Osteocyte (in vitro differentiated cells): Measurements from ENCODE around the gene CCSER2. TPM values are rescaled to one million over a fixed set of nuclear protein-coding genes. Genes with fewer than 3 reads are reported as not detected.

ENCODE experiments used
- DNase-seq: peaks from one replicate; pipeline ENCODE4 v3.0.0; 2021; ENCODE audit warnings: mixed read lengths; ENCODE audit not compliant: unreplicated experiment; ENCODE audit errors: extremely low spot score
- H3K27ac Mint-ChIP-seq: one replicate; pipeline ENCODE4 v1.8.0; 2021; ENCODE audit warnings: mild to moderate bottlenecking, mixed read lengths; ENCODE audit not compliant: unreplicated experiment
- H3K27me3 Mint-ChIP-seq: one replicate; pipeline ENCODE4 v1.8.0; 2021; ENCODE audit warnings: mixed read lengths; ENCODE audit not compliant: unreplicated experiment
- H3K36me3 Mint-ChIP-seq: one replicate; pipeline ENCODE4 v1.8.0; 2021; ENCODE audit warnings: mixed read lengths; ENCODE audit not compliant: unreplicated experiment
- H3K4me1 Mint-ChIP-seq: one replicate; pipeline ENCODE4 v1.8.0; 2021; ENCODE audit warnings: mixed read lengths; ENCODE audit not compliant: unreplicated experiment
- H3K4me3 Mint-ChIP-seq: one replicate; pipeline ENCODE4 v1.8.0; 2021; ENCODE audit warnings: mild to moderate bottlenecking, moderate library complexity, mixed read lengths; ENCODE audit not compliant: unreplicated experiment
- H3K9me3 Mint-ChIP-seq: one replicate; pipeline ENCODE4 v1.8.0; 2021; ENCODE audit warnings: mixed read lengths; ENCODE audit not compliant: unreplicated experiment
- CTCF ChIP-seq: fragments of 200-600 bp; sonication (generic); IDR thresholded peaks from 2 replicates; pipeline ENCODE4 v1.5.0; 2021; ENCODE audit warnings: antibody characterized with exemption, mild to moderate bottlenecking, moderate library complexity
- total RNA-seq: library from RNA; stranded (reverse); gene quantifications from 2 replicates; pipeline ENCODE4 v1.2.1, GENCODE V29; 2021

The CCSER2 gene
- total RNA-seq, 1 donor from 2014 or later = 70.3 TPM

GRCh38 chr10:84360637-84361365 lies 32.4 kb downstream of the CCSER2 start:
- TF ChIP-seq CTCF = no peak
- Mint-ChIP-seq H3K27ac (peak overlapping the region; percentile 77), H3K9me3 (no peaks in the 10 kb centered on the region)

GRCh38 chr10:84365335-84365881 lies 37.0 kb downstream of the CCSER2 start:
- Mint-ChIP-seq H3K36me3 (peaks cover 3% of the 10 kb centered on the region), H3K27ac (no peak overlapping the region), H3K9me3 (no peaks in the 10 kb centered on the region)

More at GRCh38 chr10:84360637-84361365, 32.4 kb downstream of the CCSER2 start:
- Mint-ChIP-seq H3K4me1 (peaks cover 34% of the 10 kb centered on the region), H3K27me3 (no peaks in the 10 kb centered on the region), H3K36me3 (no peaks in the 10 kb centered on the region), H3K4me3 (peak overlapping the region; percentile 68)
- DNase-seq = no peak

GRCh38 chr10:84366041-84366440 lies 37.7 kb downstream of the CCSER2 start:
- DNase-seq = no peak
- Mint-ChIP-seq H3K27ac (no peak overlapping the region), H3K4me1 (peaks cover 26% of the 10 kb centered on the region), H3K4me3 (no peak overlapping the region), H3K27me3 (no peaks in the 10 kb centered on the region), H3K36me3 (peaks cover 3% of the 10 kb centered on the region), H3K9me3 (no peaks in the 10 kb centered on the region)
- no peak for TF ChIP-seq CTCF

More at GRCh38 chr10:84365335-84365881, 37.0 kb downstream of the CCSER2 start:
- no peak for TF ChIP-seq CTCF
- no peaks in the 10 kb centered on the region for H3K27me3 Mint-ChIP-seq
- no peak overlapping the region for H3K4me3 Mint-ChIP-seq
- H3K4me1 Mint-ChIP-seq = peaks cover 32% of the 10 kb centered on the region
- DNase-seq = no peak

GRCh38 chr10:84367256-84367655 lies 38.9 kb downstream of the CCSER2 start:
- Mint-ChIP-seq H3K4me3 (no peak overlapping the region), H3K36me3 (peaks cover 7% of the 10 kb centered on the region), H3K27me3 (no peaks in the 10 kb centered on the region), H3K27ac (no peak overlapping the region), H3K4me1 (peaks cover 14% of the 10 kb centered on the region), H3K9me3 (no peaks in the 10 kb centered on the region)
- DNase-seq = no peak
- no peak for TF ChIP-seq CTCF

GRCh38 chr10:84368828-84369227 lies 40.4 kb downstream of the CCSER2 start:
- Mint-ChIP-seq H3K36me3 (peaks cover 8% of the 10 kb centered on the region), H3K27ac (no peak overlapping the region), H3K27me3 (no peaks in the 10 kb centered on the region), H3K9me3 (no peaks in the 10 kb centered on the region), H3K4me1 (peaks cover 9% of the 10 kb centered on the region), H3K4me3 (no peak overlapping the region)
- DNase-seq = no peak
- no peak for TF ChIP-seq CTCF
